ENCODE measurements around the gene FAM20C.

GRCh38 chr7:277228-277627, 84.9 kb downstream of the FAM20C start:
- TF ChIP-seq CTCF (conservative IDR thresholded peaks at IDR 0.05; ENCODE audit: low read depth, low read length) (no peak), EZH2 (IDR thresholded peaks at IDR 0.05; ENCODE audit: borderline replicate concordance, low read depth, low read length, poor library complexity, severe bottlenecking) (no peak)

All from A673 (cell line).